Keratinocyte (primary cell): ENCODE measurements around the gene DDB1. TPM values are rescaled to one million over a fixed set of nuclear protein-coding genes. Genes with fewer than 3 reads are reported as not detected.

Experiments used
- DNase-seq: peaks from one replicate; pipeline ENCODE4 v3.0.0-alpha.2; 2011; ENCODE audit warnings: low read depth, missing footprints, low spot score
- FAIRE-seq: peaks from 2 replicates; lab custom pipeline; 2011; peaks lifted over from hg19 to GRCh38; lab: Jason Lieb, UNC
- H2AFZ ChIP-seq: 2 replicates; pipeline ENCODE4 v1.6.0; 2012; ENCODE audit warnings: low read length, control low read depth, inconsistent platforms; ENCODE audit not compliant: control insufficient read depth
- H3K27ac ChIP-seq: 2 replicates; pipeline ENCODE4 v1.5.1; 2011; ENCODE audit warnings: low read length; ENCODE audit not compliant: control insufficient read depth, insufficient read depth
- H3K27me3 ChIP-seq: 3 replicates; pipeline ENCODE4 v1.6.0; 2011; ENCODE audit warnings: low read length; ENCODE audit not compliant: control insufficient read depth, insufficient read depth; ENCODE audit errors: extremely low read depth
- H3K36me3 ChIP-seq, 2 experiments: 2 replicates in 1 of 2; 3 replicates in 1 of 2; pipeline ENCODE4 v1.5.1; 2011; ENCODE audit warnings: low read length in 2 of 2, mild to moderate bottlenecking in 1 of 2; ENCODE audit not compliant: control insufficient read depth in 2 of 2, insufficient read depth in 2 of 2; ENCODE audit errors: extremely low read depth in 1 of 2
- H3K4me1 ChIP-seq: 3 replicates; pipeline ENCODE4 v1.5.1; 2011; ENCODE audit warnings: low read length; ENCODE audit not compliant: control insufficient read depth, insufficient read depth; ENCODE audit errors: extremely low read depth
- H3K4me2 ChIP-seq: 3 replicates; pipeline ENCODE4 v1.6.0; 2011; ENCODE audit warnings: low read depth, low read length; ENCODE audit not compliant: control insufficient read depth, insufficient read depth; ENCODE audit errors: extremely low read depth
- H3K4me3 ChIP-seq, 3 experiments: fragments of 200-600 bp in 1 of 3; sonication (generic) in 1 of 3; 2 replicates in 2 of 3; 3 replicates in 1 of 3; pipeline ENCODE4 v1.5.1; 2011 to 2016; ENCODE audit warnings: low read length in 3 of 3, mild to moderate bottlenecking in 3 of 3, control low read depth in 2 of 3, inconsistent platforms in 1 of 3, low read depth in 1 of 3, mixed read lengths in 1 of 3, mixed run types in 1 of 3, moderate library complexity in 1 of 3; ENCODE audit not compliant: control insufficient read depth in 2 of 3, insufficient read depth in 2 of 3; ENCODE audit errors: extremely low read depth in 1 of 3
- H3K79me2 ChIP-seq: 2 replicates; pipeline ENCODE4 v1.6.0; 2012; ENCODE audit warnings: low read length; ENCODE audit not compliant: control insufficient read depth, insufficient read depth
- H3K9ac ChIP-seq: 3 replicates; pipeline ENCODE4 v1.6.0; 2011; ENCODE audit warnings: low read length; ENCODE audit not compliant: control insufficient read depth, insufficient read depth; ENCODE audit errors: extremely low read depth
- H3K9me1 ChIP-seq: 3 replicates; pipeline ENCODE4 v1.6.0; 2011; ENCODE audit warnings: low read length; ENCODE audit not compliant: control insufficient read depth, insufficient read depth; ENCODE audit errors: extremely low read depth
- H3K9me3 ChIP-seq: 2 replicates; pipeline ENCODE4 v1.5.1; 2012; ENCODE audit warnings: low read depth, low read length; ENCODE audit not compliant: control insufficient read depth
- H4K20me1 ChIP-seq: 3 replicates; pipeline ENCODE4 v1.6.0; 2011; ENCODE audit warnings: low read length; ENCODE audit not compliant: control insufficient read depth, insufficient read depth; ENCODE audit errors: extremely low read depth
- EZH2 ChIP-seq: IDR thresholded peaks from one replicate; pipeline ENCODE4 v1.6.1; 2012; ENCODE audit warnings: inconsistent platforms, mild to moderate bottlenecking, low read length, moderate library complexity
- dilution Hi-C: fragments of 300-500 bp; cut with MboI; formaldehyde crosslinking; loops from one replicate; pipeline ENCODE4 v1.7.0; 2020; ENCODE audit warnings: low sequenced_read_pairs; ENCODE audit not compliant: extremely low pct_ligation_motif_present
- polyA plus RNA-seq, 5 experiments: library from polyadenylated mRNA; depleted of rRNA in 3 of 5; stranded (reverse) in 3 of 5; stranded (forward) in 1 of 5; unstranded in 1 of 5; fragments of >200 nt; gene quantifications; 1 replicate in 1 of 5; 2 replicates in 3 of 5; 3 replicates in 1 of 5; pipeline versions ENCODE4 v1.2.1 to v1.2.3, GENCODE V29; 2011 to 2012; ENCODE audit warnings: missing spikeins in 2 of 5, low read depth in 1 of 5, low replicate concordance in 1 of 5
- TF ChIP-seq, protein P1 (sequence below), 3 experiments: IDR thresholded peaks in 1 of 3; conservative IDR thresholded peaks in 1 of 3; optimal IDR thresholded peaks in 1 of 3; 2 replicates in 2 of 3; 3 replicates in 1 of 3; pipeline versions ENCODE3 to v1.5.1; 2011; ENCODE audit warnings: low read length in 3 of 3, mild to moderate bottlenecking in 3 of 3, moderate library complexity in 2 of 3, control low read depth in 1 of 3, inconsistent platforms in 1 of 3; ENCODE audit not compliant: insufficient read depth in 2 of 3; ENCODE audit errors: extremely low read depth in 1 of 3

Gene DDB1
- polyA plus RNA-seq, 1 donor (not counting 4 experiments of a cell fraction or from before 2014, with no cell fraction given) = 187 TPM

DNA sequence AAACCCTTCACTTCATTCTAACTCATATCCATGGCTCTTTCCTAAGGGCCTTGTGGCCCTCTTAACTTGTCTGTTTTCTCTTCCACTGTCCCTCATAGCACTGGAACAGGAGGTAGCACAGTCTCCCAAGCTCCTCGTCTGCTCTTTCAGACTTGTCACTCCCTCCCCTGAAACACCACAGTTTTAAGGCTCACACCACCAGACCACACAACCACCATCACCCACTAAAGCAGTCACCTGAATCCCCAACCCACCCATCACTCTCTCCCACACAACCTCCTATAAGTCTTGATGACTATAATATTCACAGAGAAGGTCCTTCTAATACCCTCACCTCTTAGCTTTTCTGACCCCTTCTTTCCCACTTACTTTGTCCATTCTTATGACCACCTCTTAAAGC, 26.7 kb downstream of the DDB1 start:
- Histone ChIP-seq H3K4me2 (no peak overlapping the region), H4K20me1 (peaks cover 8% of the 10 kb centered on the region), H3K9me1 (no peaks in the 10 kb centered on the region), H3K79me2 (no peaks in the 10 kb centered on the region), H3K9ac (no peak overlapping the region), H2AFZ (no peak overlapping the region), H3K4me3 (no peak overlapping the region), H3K4me1 (no peaks in the 10 kb centered on the region), H3K9me3 (no peaks in the 10 kb centered on the region), H3K27ac (no peak overlapping the region), H3K27me3 (no peaks in the 10 kb centered on the region), H3K36me3 (peaks cover 50 to 60% of the 10 kb centered on the region in 2 experiments)
- dilution Hi-C loops = no loop called here
- TF ChIP-seq EZH2 = no peak
- TF ChIP-seq, protein P1, sequence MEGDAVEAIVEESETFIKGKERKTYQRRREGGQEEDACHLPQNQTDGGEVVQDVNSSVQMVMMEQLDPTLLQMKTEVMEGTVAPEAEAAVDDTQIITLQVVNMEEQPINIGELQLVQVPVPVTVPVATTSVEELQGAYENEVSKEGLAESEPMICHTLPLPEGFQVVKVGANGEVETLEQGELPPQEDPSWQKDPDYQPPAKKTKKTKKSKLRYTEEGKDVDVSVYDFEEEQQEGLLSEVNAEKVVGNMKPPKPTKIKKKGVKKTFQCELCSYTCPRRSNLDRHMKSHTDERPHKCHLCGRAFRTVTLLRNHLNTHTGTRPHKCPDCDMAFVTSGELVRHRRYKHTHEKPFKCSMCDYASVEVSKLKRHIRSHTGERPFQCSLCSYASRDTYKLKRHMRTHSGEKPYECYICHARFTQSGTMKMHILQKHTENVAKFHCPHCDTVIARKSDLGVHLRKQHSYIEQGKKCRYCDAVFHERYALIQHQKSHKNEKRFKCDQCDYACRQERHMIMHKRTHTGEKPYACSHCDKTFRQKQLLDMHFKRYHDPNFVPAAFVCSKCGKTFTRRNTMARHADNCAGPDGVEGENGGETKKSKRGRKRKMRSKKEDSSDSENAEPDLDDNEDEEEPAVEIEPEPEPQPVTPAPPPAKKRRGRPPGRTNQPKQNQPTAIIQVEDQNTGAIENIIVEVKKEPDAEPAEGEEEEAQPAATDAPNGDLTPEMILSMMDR (optimal IDR thresholded peaks at IDR 0.05 in 1 of 3, IDR thresholded peaks at IDR 0.05 in 1 of 3, conservative IDR thresholded peaks at IDR 0.05 in 1 of 3; ENCODE audit: extremely low read depth in 1 of 3, insufficient read depth in 2 of 3, low read length in 3 of 3) = no peak
- no peak for FAIRE-seq
- DNase-seq = no peak

DNA sequence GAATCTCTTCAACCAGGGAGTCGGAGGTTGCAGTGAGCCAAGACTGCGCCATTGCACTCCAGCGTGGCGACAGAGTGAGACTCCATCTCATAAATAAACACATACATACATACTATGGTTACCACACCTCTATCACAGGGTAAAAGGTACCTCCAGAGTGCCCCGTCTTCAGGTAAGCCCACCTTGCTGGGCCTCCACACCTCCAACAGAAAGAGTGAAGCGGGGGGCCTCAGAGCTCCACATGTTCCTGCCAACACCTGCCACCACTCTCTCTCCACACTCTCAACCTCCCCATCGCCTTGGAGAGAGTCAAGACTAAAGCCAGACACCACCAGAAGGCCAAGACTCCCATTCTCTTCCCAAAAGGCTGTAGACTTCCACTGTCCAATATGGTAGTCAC, 27.5 kb downstream of the DDB1 start:
- H3K36me3 ChIP-seq = peaks cover 49 to 57% of the 10 kb centered on the region in 2 experiments
- H4K20me1 ChIP-seq = peaks cover 8% of the 10 kb centered on the region
- no peak overlapping the region for H2AFZ ChIP-seq
- dilution Hi-C loops = no loop called here
- H3K4me3 ChIP-seq = no peak overlapping the region
- FAIRE-seq (no peak), DNase-seq (no peak)
- no peaks in the 10 kb centered on the region for H3K9me1 ChIP-seq
- no peaks in the 10 kb centered on the region for H3K27me3 ChIP-seq
- TF ChIP-seq EZH2 = no peak
- H3K9me3 ChIP-seq = no peaks in the 10 kb centered on the region
- H3K4me2 ChIP-seq = no peak overlapping the region
- no peaks in the 10 kb centered on the region for H3K79me2 ChIP-seq
- H3K4me1 ChIP-seq = no peaks in the 10 kb centered on the region
- no peak overlapping the region for H3K27ac ChIP-seq
- no peak overlapping the region for H3K9ac ChIP-seq

DNA sequence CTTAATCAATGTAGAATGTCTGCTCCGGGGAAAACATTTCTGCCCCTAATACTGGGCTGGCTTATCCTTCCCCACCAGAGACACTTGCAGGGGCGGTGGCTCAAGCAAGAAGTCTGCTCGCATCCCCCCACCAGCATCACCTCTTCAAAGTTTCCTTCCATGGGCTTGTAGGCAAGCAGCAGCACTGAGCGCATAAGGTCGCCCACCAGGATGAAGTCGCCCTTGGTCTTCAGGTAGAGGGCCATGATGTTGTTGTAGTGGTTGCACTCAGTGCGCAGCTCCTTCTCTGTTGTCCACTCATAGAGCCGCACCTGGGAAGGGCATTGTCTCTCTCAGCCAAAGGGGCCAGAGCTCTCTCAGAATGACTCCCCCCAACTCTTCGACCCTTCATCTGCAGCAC, 29.2 kb downstream of the DDB1 start:
- dilution Hi-C loops = no loop called here
- H4K20me1 ChIP-seq = peaks cover 5% of the 10 kb centered on the region
- no peak overlapping the region for H3K4me3 ChIP-seq
- H3K4me2 ChIP-seq = no peak overlapping the region
- TF ChIP-seq, protein P1 (optimal IDR thresholded peaks at IDR 0.05 in 1 of 3, IDR thresholded peaks at IDR 0.05 in 1 of 3, conservative IDR thresholded peaks at IDR 0.05 in 1 of 3; ENCODE audit: extremely low read depth in 1 of 3, insufficient read depth in 2 of 3, low read length in 3 of 3) = no peak
- TF ChIP-seq EZH2 = no peak
- H3K79me2 ChIP-seq = no peaks in the 10 kb centered on the region
- H3K27ac ChIP-seq = no peak overlapping the region
- H3K36me3 ChIP-seq = peaks cover 44 to 51% of the 10 kb centered on the region in 2 experiments
- H3K27me3 ChIP-seq = no peaks in the 10 kb centered on the region
- H2AFZ ChIP-seq = no peak overlapping the region
- peaks cover 2% of the 10 kb centered on the region for H3K4me1 ChIP-seq
- no peak for DNase-seq
- no peaks in the 10 kb centered on the region for H3K9me3 ChIP-seq
- no peaks in the 10 kb centered on the region for H3K9me1 ChIP-seq
- no peak for FAIRE-seq
- H3K9ac ChIP-seq = no peak overlapping the region
